ENCODE measurements around the gene RRP8.
A peak's percentile ranks its signal among the peaks of the same experiment; 100 is the strongest.

RRP8 gene

GRCh38 chr11:6626971-6627761 is 23.8 kb upstream of the RRP8 start:
- no peaks in the 10 kb centered on the region for H4K20me1 ChIP-seq (ENCODE audit: insufficient read depth, low read length)
- H2AFZ ChIP-seq (ENCODE audit: low read depth, low read length) = peak overlapping the region; percentile 49; the same call in 1 of the 2 replicates
- H3K27ac ChIP-seq (ENCODE audit: low read length) = no peak overlapping the region
- no peaks in the 10 kb centered on the region for H3K79me2 ChIP-seq (ENCODE audit: low read length)
- H3K9ac ChIP-seq (ENCODE audit: low read length) = no peak overlapping the region
- 0 out of 2 replicates have a peak overlapping the region, but pooled peaks have one; percentile 19 for H3K4me3 ChIP-seq (ENCODE audit: low read length)
- no peaks in the 10 kb centered on the region for H3K9me3 ChIP-seq (ENCODE audit: insufficient read depth, low read length)
- peak overlapping the region; percentile 52 for H3K4me2 ChIP-seq (ENCODE audit: low read length)
- TF ChIP-seq EZH2phosphoT487 (IDR thresholded peaks at IDR 0.05; ENCODE audit: low read depth) (no peak), CTCF (IDR thresholded peaks at IDR 0.05; ENCODE audit: low read depth, low read length) (no peak)
- H3K27me3 ChIP-seq (ENCODE audit: low read depth, low read length) = no peaks in the 10 kb centered on the region
- H3K36me3 ChIP-seq (replicated peaks; ENCODE audit: low read depth, low read length) = no peaks in the 10 kb centered on the region
- peaks cover 12% of the 10 kb centered on the region for H3K4me1 ChIP-seq (ENCODE audit: low read length)

- H3K9me3 ChIP-seq (ENCODE audit: insufficient read depth, low read length) = no peaks in the 10 kb centered on the region
- H3K36me3 ChIP-seq (replicated peaks; ENCODE audit: low read depth, low read length) = no peaks in the 10 kb centered on the region
- no peak overlapping the region for H3K9ac ChIP-seq (ENCODE audit: low read length)
- no peaks in the 10 kb centered on the region for H3K27me3 ChIP-seq (ENCODE audit: low read depth, low read length)
- H3K27ac ChIP-seq (ENCODE audit: low read length) = no peak overlapping the region
- H3K4me3 ChIP-seq (ENCODE audit: low read length) = no peak overlapping the region
- no peak overlapping the region for H2AFZ ChIP-seq (ENCODE audit: low read depth, low read length)
- H3K4me1 ChIP-seq (ENCODE audit: low read length) = peaks cover 12% of the 10 kb centered on the region
- H3K4me2 ChIP-seq (ENCODE audit: low read length) = no peak overlapping the region
- no peaks in the 10 kb centered on the region for H4K20me1 ChIP-seq (ENCODE audit: insufficient read depth, low read length)
- H3K79me2 ChIP-seq (ENCODE audit: low read length) = no peaks in the 10 kb centered on the region
- TF ChIP-seq EZH2phosphoT487 (IDR thresholded peaks at IDR 0.05; ENCODE audit: low read depth) = no peak
- no peak for TF ChIP-seq CTCF (IDR thresholded peaks at IDR 0.05; ENCODE audit: low read depth, low read length)
These were observed 22.5 kb upstream of the RRP8 start for GRCh38 chr11:6625832-6626420.

GRCh38 chr11:6625156-6625831 is 21.9 kb upstream of the RRP8 start:
- TF ChIP-seq CTCF (IDR thresholded peaks at IDR 0.05; ENCODE audit: low read depth, low read length) = no peak
- no peak for TF ChIP-seq EZH2phosphoT487 (IDR thresholded peaks at IDR 0.05; ENCODE audit: low read depth)
- H3K4me2 ChIP-seq (ENCODE audit: low read length) = no peak overlapping the region
- no peaks in the 10 kb centered on the region for H3K9me3 ChIP-seq (ENCODE audit: insufficient read depth, low read length)
- H3K27ac ChIP-seq (ENCODE audit: low read length) = no peak overlapping the region
- no peak overlapping the region for H3K4me3 ChIP-seq (ENCODE audit: low read length)
- H3K79me2 ChIP-seq (ENCODE audit: low read length) = no peaks in the 10 kb centered on the region
- H2AFZ ChIP-seq (ENCODE audit: low read depth, low read length) = no peak overlapping the region
- peaks cover 12% of the 10 kb centered on the region for H3K4me1 ChIP-seq (ENCODE audit: low read length)
- no peaks in the 10 kb centered on the region for H3K36me3 ChIP-seq (replicated peaks; ENCODE audit: low read depth, low read length)
- no peaks in the 10 kb centered on the region for H3K27me3 ChIP-seq (ENCODE audit: low read depth, low read length)
- no peaks in the 10 kb centered on the region for H4K20me1 ChIP-seq (ENCODE audit: insufficient read depth, low read length)
- no peak overlapping the region for H3K9ac ChIP-seq (ENCODE audit: low read length)
